ENCODE data around the gene TRIM66. TPM values are rescaled to one million over a fixed set of nuclear protein-coding genes. Genes with fewer than 3 reads are reported as not detected.

TRIM66 gene
- total and polyA plus RNA-seq, 2 of the 8 experiments (the other 6 are each of a cell fraction or from before 2014, with no cell fraction given), result 3.1 to 3.5 TPM

DNA sequence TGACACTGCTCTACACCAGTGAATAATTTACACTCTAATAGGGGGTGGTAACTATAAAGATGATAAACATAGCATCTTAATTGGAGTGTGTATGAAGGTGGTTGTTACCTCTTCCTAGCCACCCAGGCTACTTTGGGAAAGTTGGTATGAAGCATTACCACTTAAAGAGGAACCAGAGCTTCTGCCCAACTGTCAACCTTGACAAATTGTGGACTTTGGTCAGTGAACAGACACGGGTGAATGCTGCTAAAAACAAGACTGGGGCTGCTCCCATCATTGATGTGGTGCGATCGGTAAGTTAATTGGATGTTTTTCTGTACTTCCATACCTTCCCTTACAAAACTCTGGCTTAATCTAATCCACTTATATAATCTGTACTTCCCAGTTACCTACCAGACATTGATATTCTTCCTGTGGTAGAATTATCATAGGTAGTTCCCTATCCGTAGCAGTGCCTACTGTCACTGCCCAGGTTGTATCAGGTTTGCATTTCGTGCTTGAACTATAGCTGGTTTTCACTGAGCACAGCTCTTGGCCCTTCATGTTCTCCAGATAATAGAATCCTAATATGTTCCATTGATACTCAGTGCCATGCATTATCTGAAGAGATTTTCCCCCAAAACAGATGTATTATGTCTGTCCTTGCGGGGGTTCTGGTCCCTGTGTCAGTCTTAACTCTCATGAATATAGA is 2.3 kb upstream of the TRIM66 start:
- Histone ChIP-seq H3K36me3 (ENCODE audit: control insufficient read depth in 2 of 4, insufficient read depth in 4 of 4, low read length in 3 of 4) (peaks cover 17 to 46% (median 33%) of the 10 kb centered on the region in 4 experiments), H2BK12ac (ENCODE audit: low read depth, low read length) (no peak overlapping the region), H4K91ac (replicated peaks; ENCODE audit: insufficient read length, low read length) (no peak overlapping the region), H3K56ac (replicated peaks; ENCODE audit: insufficient read length, low read depth, low read length) (no peak overlapping the region), H3K79me1 (ENCODE audit: low read depth, low read length) (0 out of 2 replicates have a peak, but pooled peaks cover 4% of the 10 kb centered on the region), H3K9me3 (ENCODE audit: insufficient read depth in 2 of 2, low read depth in 1 of 2, low read length in 1 of 2) (no peaks in the 10 kb centered on the region), H2AFZ (ENCODE audit: low read length) (no peak overlapping the region), H3K14ac (ENCODE audit: insufficient read length) (no peak overlapping the region), H3K23me2 (ENCODE audit: low read depth, low read length) (peaks cover 14% of the 10 kb centered on the region), H2AK5ac (ENCODE audit: low read depth, low read length) (no peak overlapping the region), H2BK5ac (ENCODE audit: low read depth, low read length) (no peak overlapping the region), H3K79me2 (ENCODE audit: control insufficient read depth in 1 of 2, insufficient read depth in 2 of 2, low read length in 2 of 2) (peaks cover 8 to 34% of the 10 kb centered on the region in 2 experiments), H2BK20ac (ENCODE audit: low read length) (no peak overlapping the region), H3K4ac (replicated peaks; ENCODE audit: insufficient read length, low read depth, low read length) (no peak overlapping the region), H2BK120ac (replicated peaks; ENCODE audit: low read depth, low read length) (no peak overlapping the region), H3K18ac (ENCODE audit: extremely low read depth, low read length) (no peak overlapping the region), H4K20me1 (replicated peaks in 1 of 2; ENCODE audit: control insufficient read depth in 1 of 2, insufficient read depth in 2 of 2, low read length in 2 of 2) (peaks cover 0 to 14% of the 10 kb centered on the region in 2 experiments), H3K4me2 (ENCODE audit: insufficient read depth in 1 of 2, low read depth in 2 of 2, low read length in 2 of 2) (peak overlapping the region; percentile 88 to 99; a peak in 3 of 4 replicates), H3K23ac (ENCODE audit: insufficient read length) (no peak overlapping the region), H2BK15ac (ENCODE audit: low read length) (no peak overlapping the region), H3K4me1 (replicated peaks in 1 of 4; ENCODE audit: control insufficient read depth in 3 of 4, insufficient read depth in 4 of 4, low read length in 3 of 4) (peaks cover 0 to 13% (median 7%) of the 10 kb centered on the region in 4 experiments; a peak in 4 of 7 replicates), H3K27me3 (replicated peaks in 1 of 4; ENCODE audit: control insufficient read depth in 3 of 4, extremely low read depth in 1 of 4, insufficient read depth in 3 of 4, low read length in 3 of 4) (no peaks in the 10 kb centered on the region), H4K5ac (ENCODE audit: insufficient read length, low read depth, low read length) (no peak overlapping the region), H3K4me3 (ENCODE audit: extremely low read depth in 1 of 4, insufficient read depth in 2 of 4, low read depth in 3 of 4, low read length in 4 of 4) (peak overlapping the region; percentile 87 to 98 (median 97); a peak in 6 of 8 replicates), H4K8ac (ENCODE audit: extremely low read depth, insufficient read depth, low read length) (no peak overlapping the region), H3K27ac (ENCODE audit: low read depth, low read length) (0 out of 2 replicates have a peak overlapping the region, but pooled peaks have one; percentile 7), H3K9ac (replicated peaks in 1 of 4; ENCODE audit: extremely low read depth in 1 of 4, low read depth in 3 of 4, low read length in 3 of 4) (peak overlapping the region in 1 of 4 experiments; percentile 99; a peak in 1 of 7 replicates)
- WGBS, 2 experiments (ENCODE audit: extremely low coverage in 1 of 2, insufficient coverage in 1 of 2, insufficient read length in 1 of 2, insufficient replicate concordance in 2 of 2, low coverage in 1 of 2, low lambda C conversion rate in 2 of 2, missing lambda C conversion rate in 1 of 2), result 88% methylated on average over 6 of the region's 6 CpGs; no CpG with 5 or more reads in 1 of the 2 experiments
- DNase-seq (ENCODE audit: low read depth in 1 of 2, low spot score in 2 of 2) (no peak), FAIRE-seq (no peak)
- TF ChIP-seq CBX5 (IDR thresholded peaks at IDR 0.05; ENCODE audit: low read depth, low read length) (no peak), FOSL1 (IDR thresholded peaks at IDR 0.05; ENCODE audit: insufficient read depth, low read depth, low read length) (no peak), CHD2 (IDR thresholded peaks at IDR 0.05; ENCODE audit: low read length) (no peak), SRF (IDR thresholded peaks at IDR 0.05; ENCODE audit: low read depth, low read length) (no peak), POLR2A (IDR thresholded peaks at IDR 0.05; ENCODE audit: control extremely low read depth in 1 of 2, low read depth in 2 of 2, low read length in 2 of 2) (peak in 1 of 2 experiments; percentile 26)
- POLR2A ChIA-PET (ENCODE audit: partially characterized antibody), result interaction anchor here (0.6 to 10.7 kb wide), 15 partner anchors 10 to 478 kb away, joined by 3 to 248 read pairs (median 4); no protein-coding TSS in a partner anchor
- CTCF ChIA-PET (ENCODE audit: partially characterized antibody), result no interaction called here
